ENCODE data around the gene VPS33A.
"Not testable (repeated sequence)": the region's sequence is repeated elsewhere in the genome, so short reads cannot be mapped to it uniquely, and the experiment has no call there.

Gene VPS33A

GRCh38 chr12:122204167-122205052 is 61.9 kb downstream of the VPS33A start:
- Histone ChIP-seq H3K27me3 (ENCODE audit: insufficient read depth, low read length) (peaks cover 50% of the 10 kb centered on the region), H3K9ac (ENCODE audit: low read depth, low read length) (peak overlapping the region; percentile 38; the same call in 1 of the 2 replicates), H3K4me1 (ENCODE audit: insufficient read depth, low read length) (no peaks in the 10 kb centered on the region), H3K36me3 (ENCODE audit: insufficient read depth, low read length) (peaks cover 27% of the 10 kb centered on the region), H3K4me3 (ENCODE audit: low read length) (peak overlapping the region; percentile 57), H3K27ac (ENCODE audit: low read depth, low read length) (no peak overlapping the region), H3K9me3 (ENCODE audit: insufficient read depth, low read depth, low read length) (no peaks in the 10 kb centered on the region)
- 10% methylated on average over 71 of the region's 71 CpGs for WGBS

GRCh38 chr12:122203301-122204166 is 62.8 kb downstream of the VPS33A start, which contains the start of gene B3GNT4:
Gene B3GNT4, plus strand, starts transcription at chr12:122203709. Its CDS starts 910 bp downstream, at chr12:122204619.
- WGBS: 1% methylated on average over 100 of the region's 104 CpGs
- H3K27me3 ChIP-seq (ENCODE audit: insufficient read depth, low read length): peaks cover 50% of the 10 kb centered on the region
- peak within 1 kb of the TSS; percentile 40; the same call in 1 of the 2 replicates for H3K9ac ChIP-seq (ENCODE audit: low read depth, low read length)
- H3K27ac ChIP-seq (ENCODE audit: low read depth, low read length): no peak within 1 kb of the TSS
- no peaks in the 10 kb centered on the region for H3K4me1 ChIP-seq (ENCODE audit: insufficient read depth, low read length)
- H3K36me3 ChIP-seq (ENCODE audit: insufficient read depth, low read length): peaks cover 18% of the 10 kb centered on the region
- no peaks in the 10 kb centered on the region for H3K9me3 ChIP-seq (ENCODE audit: insufficient read depth, low read depth, low read length)
- H3K4me3 ChIP-seq (ENCODE audit: low read length): peak within 1 kb of the TSS; percentile 57

- not testable (repeated sequence) for H3K9me3 ChIP-seq (ENCODE audit: insufficient read depth, low read depth, low read length); H3K9ac ChIP-seq (ENCODE audit: low read depth, low read length); H3K27ac ChIP-seq (ENCODE audit: low read depth, low read length); H3K4me1 ChIP-seq (ENCODE audit: insufficient read depth, low read length)
- Histone ChIP-seq H3K4me3 (ENCODE audit: low read length) (peak overlapping the region; percentile 57), H3K36me3 (ENCODE audit: insufficient read depth, low read length) (peaks cover 11% of the 10 kb centered on the region), H3K27me3 (ENCODE audit: insufficient read depth, low read length) (peaks cover 50% of the 10 kb centered on the region)
- WGBS: 76% methylated on average over 18 of the region's 19 CpGs
These were observed 63.5 kb downstream of the VPS33A start for GRCh38 chr12:122202811-122203210.

- WGBS: 97% methylated on average over 5 of the region's 6 CpGs
- H3K27ac ChIP-seq (ENCODE audit: low read depth, low read length): no peak overlapping the region
These were observed 64.3 kb downstream of the VPS33A start for GRCh38 chr12:122202017-122202416.

GRCh38 chr12:122201381-122201780 is 64.9 kb downstream of the VPS33A start:
- 88% methylated on average over 5 of the region's 5 CpGs for WGBS
- no peaks in the 10 kb centered on the region for H3K4me1 ChIP-seq (ENCODE audit: insufficient read depth, low read length)
- H3K9ac ChIP-seq (ENCODE audit: low read depth, low read length): no peak overlapping the region

More at GRCh38 chr12:122202017-122202416, 64.3 kb downstream of the VPS33A start:
- Histone ChIP-seq H3K4me3 (ENCODE audit: low read length) (no peak overlapping the region), H3K9me3 (ENCODE audit: insufficient read depth, low read depth, low read length) (no peaks in the 10 kb centered on the region), H3K27me3 (ENCODE audit: insufficient read depth, low read length) (peaks cover 50% of the 10 kb centered on the region), H3K9ac (ENCODE audit: low read depth, low read length) (no peak overlapping the region), H3K36me3 (ENCODE audit: insufficient read depth, low read length) (peaks cover 3% of the 10 kb centered on the region), H3K4me1 (ENCODE audit: insufficient read depth, low read length) (no peaks in the 10 kb centered on the region)

GRCh38 chr12:122200541-122201175 is 65.6 kb downstream of the VPS33A start:
- Histone ChIP-seq H3K9ac (ENCODE audit: low read depth, low read length) (no peak overlapping the region), H3K4me3 (ENCODE audit: low read length) (no peak overlapping the region), H3K4me1 (ENCODE audit: insufficient read depth, low read length) (no peaks in the 10 kb centered on the region), H3K27me3 (ENCODE audit: insufficient read depth, low read length) (peaks cover 43% of the 10 kb centered on the region), H3K36me3 (ENCODE audit: insufficient read depth, low read length) (no peaks in the 10 kb centered on the region), H3K27ac (ENCODE audit: low read depth, low read length) (no peak overlapping the region), H3K9me3 (ENCODE audit: insufficient read depth, low read depth, low read length) (no peaks in the 10 kb centered on the region)
- 84% methylated on average over 23 of the region's 24 CpGs for WGBS

More at GRCh38 chr12:122201381-122201780, 64.9 kb downstream of the VPS33A start:
- H3K27ac ChIP-seq (ENCODE audit: low read depth, low read length): no peak overlapping the region
- H3K4me3 ChIP-seq (ENCODE audit: low read length): no peak overlapping the region
- no peaks in the 10 kb centered on the region for H3K36me3 ChIP-seq (ENCODE audit: insufficient read depth, low read length)
- H3K27me3 ChIP-seq (ENCODE audit: insufficient read depth, low read length): peaks cover 50% of the 10 kb centered on the region
- H3K9me3 ChIP-seq (ENCODE audit: insufficient read depth, low read depth, low read length): no peaks in the 10 kb centered on the region

- no peaks in the 10 kb centered on the region for H3K4me1 ChIP-seq (ENCODE audit: insufficient read depth, low read length)
- H3K9ac ChIP-seq (ENCODE audit: low read depth, low read length): no peak overlapping the region
- H3K27me3 ChIP-seq (ENCODE audit: insufficient read depth, low read length): peaks cover 33% of the 10 kb centered on the region
- no peak overlapping the region for H3K27ac ChIP-seq (ENCODE audit: low read depth, low read length)
- H3K4me3 ChIP-seq (ENCODE audit: low read length): no peak overlapping the region
- H3K36me3 ChIP-seq (ENCODE audit: insufficient read depth, low read length): no peaks in the 10 kb centered on the region
- H3K9me3 ChIP-seq (ENCODE audit: insufficient read depth, low read depth, low read length): no peaks in the 10 kb centered on the region
- 91% methylated on average over 29 of the region's 29 CpGs for WGBS
These were observed 66.6 kb downstream of the VPS33A start for GRCh38 chr12:122199484-122200355.

GRCh38 chr12:122197612-122197966 is 68.7 kb downstream of the VPS33A start:
- Histone ChIP-seq H3K9ac (ENCODE audit: low read depth, low read length) (no peak overlapping the region), H3K4me1 (ENCODE audit: insufficient read depth, low read length) (no peaks in the 10 kb centered on the region), H3K4me3 (ENCODE audit: low read length) (no peak overlapping the region), H3K27ac (ENCODE audit: low read depth, low read length) (no peak overlapping the region), H3K9me3 (ENCODE audit: insufficient read depth, low read depth, low read length) (no peaks in the 10 kb centered on the region), H3K27me3 (ENCODE audit: insufficient read depth, low read length) (peaks cover 13% of the 10 kb centered on the region), H3K36me3 (ENCODE audit: insufficient read depth, low read length) (no peaks in the 10 kb centered on the region)
- no CpG with 5 or more reads among the region's 1 CpG for WGBS

GRCh38 chr12:122195405-122195804 is 70.9 kb downstream of the VPS33A start:
- Histone ChIP-seq H3K4me1 (ENCODE audit: insufficient read depth, low read length) (no peaks in the 10 kb centered on the region), H3K27ac (ENCODE audit: low read depth, low read length) (no peak overlapping the region), H3K9ac (ENCODE audit: low read depth, low read length) (no peak overlapping the region), H3K4me3 (ENCODE audit: low read length) (no peak overlapping the region), H3K27me3 (ENCODE audit: insufficient read depth, low read length) (no peaks in the 10 kb centered on the region), H3K9me3 (ENCODE audit: insufficient read depth, low read depth, low read length) (no peaks in the 10 kb centered on the region), H3K36me3 (ENCODE audit: insufficient read depth, low read length) (no peaks in the 10 kb centered on the region)
- 95% methylated on average over 4 of the region's 4 CpGs for WGBS

GRCh38 chr12:122194804-122195203 is 71.5 kb downstream of the VPS33A start:
- H3K27ac ChIP-seq (ENCODE audit: low read depth, low read length): no peak overlapping the region
- no peaks in the 10 kb centered on the region for H3K9me3 ChIP-seq (ENCODE audit: insufficient read depth, low read depth, low read length)
- H3K27me3 ChIP-seq (ENCODE audit: insufficient read depth, low read length): no peaks in the 10 kb centered on the region
- H3K9ac ChIP-seq (ENCODE audit: low read depth, low read length): no peak overlapping the region
- no peaks in the 10 kb centered on the region for H3K36me3 ChIP-seq (ENCODE audit: insufficient read depth, low read length)
- H3K4me3 ChIP-seq (ENCODE audit: low read length): no peak overlapping the region
- no peaks in the 10 kb centered on the region for H3K4me1 ChIP-seq (ENCODE audit: insufficient read depth, low read length)
- WGBS: 91% methylated on average over 1 of the region's 1 CpG

All from HUES64 (cell line).